HCT116 (cell line): Measurements from ENCODE around the gene TEX11. TPM values are rescaled to one million over a fixed set of nuclear protein-coding genes. Genes with fewer than 3 reads are reported as not detected.

ENCODE experiments used
- ATAC-seq: fragments of 200-7000 bp; cut with Tn5 transposase; 2 replicates; pipeline ENCODE4 v1.9.1; 2020; ENCODE audit warnings: mild to moderate bottlenecking, moderate library complexity
- BruUV-seq: library from RNA; stranded (reverse); fragments of 400-500 nt; replicated peaks from 2 replicates; lab custom pipeline; 2021; lab: Mats Ljungman, UMichigan
- CTCF ChIA-PET: fragments of 300-600 bp; sonication (Branson Sonifier 250); formaldehyde crosslinking; loops from one replicate; lab custom pipeline; 2021; ENCODE audit warnings: antibody characterized with exemption; lab: Charles Lee
- POLR2A ChIA-PET: fragments of 300-600, 350-600 bp; sonication (Branson Sonifier 250); formaldehyde crosslinking; loops from one replicate; lab custom pipeline; 2021; ENCODE audit warnings: antibody characterized with exemption; lab: Charles Lee
- RAD21 ChIA-PET, 2 experiments: fragments of 300-600 bp; sonication (Branson Sonifier 250); formaldehyde crosslinking; loops; one replicate each; lab custom pipeline; 2023; ENCODE audit warnings: low total read pairs in 2 of 2; ENCODE audit not compliant: uncharacterized antibody in 2 of 2, unreplicated experiment in 2 of 2, low non-redundant PET in 1 of 2; lab: Charles Lee
- DNase-seq: peaks from one replicate; pipeline ENCODE4 v3.0.0-alpha.2; 2010; ENCODE audit warnings: low read depth, low spot score
- H2AFZ ChIP-seq: fragments of 200-600 bp; shearing (Covaris generic), sonication (generic); 2 replicates; pipeline ENCODE4 v1.6.1; 2017; ENCODE audit warnings: low read depth, mixed run types, mixed read lengths, antibody characterized with exemption, low read length; ENCODE audit not compliant: poor library complexity, severe bottlenecking
- H3K27ac ChIP-seq: 2 replicates; pipeline ENCODE4 v1.5.1; 2012; ENCODE audit warnings: low read depth, low read length
- H3K27me3 ChIP-seq: fragments of 200-600 bp; sonication (generic); 2 replicates; pipeline ENCODE4 v1.6.1; 2016; ENCODE audit warnings: mixed run types, low read length, mixed read lengths; ENCODE audit not compliant: insufficient read depth
- H3K36me3 ChIP-seq, 2 experiments: fragments of 200-500 bp in 1 of 2; fragments of 200-600 bp in 1 of 2; sonication (Bioruptor generic) in 1 of 2; sonication (generic) in 1 of 2; 2 replicates each; pipeline versions ENCODE4 v1.5.1 to v1.6.1; 2014 to 2016; ENCODE audit warnings: low read length in 2 of 2, inconsistent platforms in 1 of 2, mixed read lengths in 1 of 2, mixed run types in 1 of 2; ENCODE audit not compliant: insufficient read depth in 2 of 2, control insufficient read depth in 1 of 2
- H3K4me1 ChIP-seq, 2 experiments: fragments of 200-600 bp in 1 of 2; sonication (generic) in 1 of 2; 2 replicates each; pipeline versions ENCODE4 v1.5.1 to v1.6.1; 2012 to 2017; ENCODE audit warnings: low read length in 2 of 2, inconsistent platforms in 1 of 2, mild to moderate bottlenecking in 1 of 2, mixed read lengths in 1 of 2, mixed run types in 1 of 2, moderate library complexity in 1 of 2; ENCODE audit not compliant: insufficient read depth in 2 of 2, control insufficient read depth in 1 of 2
- H3K4me2 ChIP-seq: fragments of 200-600 bp; sonication (generic); 2 replicates; pipeline ENCODE4 v1.6.1; 2017; ENCODE audit warnings: mixed run types, low read length, mixed read lengths
- H3K4me3 ChIP-seq, 2 experiments: fragments of 200-600 bp in 1 of 2; sonication (generic) in 1 of 2; replicated peaks in 1 of 2; 2 replicates each; pipeline ENCODE4 v1.5.1; 2011 to 2016; ENCODE audit warnings: low read length in 2 of 2, control low read depth in 1 of 2, low read depth in 1 of 2, mild to moderate bottlenecking in 1 of 2, mixed read lengths in 1 of 2, mixed run types in 1 of 2
- H3K79me2 ChIP-seq: fragments of 200-600 bp; sonication (generic); 2 replicates; pipeline ENCODE4 v1.6.1; 2017; ENCODE audit warnings: mild to moderate bottlenecking, mixed run types, low read length, moderate library complexity, mixed read lengths; ENCODE audit not compliant: insufficient read depth
- H3K9ac ChIP-seq: fragments of 200-600 bp; sonication (generic); 2 replicates; pipeline ENCODE4 v1.6.1; 2016; ENCODE audit warnings: low read length, mixed read lengths
- H3K9me2 ChIP-seq: fragments of 200-600 bp; sonication (generic), shearing (Covaris generic); 2 replicates; pipeline ENCODE4 v1.6.1; 2017; ENCODE audit warnings: mixed run types, mild to moderate bottlenecking, moderate library complexity; ENCODE audit not compliant: insufficient read depth
- H3K9me3 ChIP-seq, 2 experiments: fragments of 200-500 bp in 1 of 2; fragments of 200-600 bp in 1 of 2; sonication (Bioruptor generic) in 1 of 2; sonication (generic) in 1 of 2; 2 replicates each; pipeline ENCODE4 v1.6.1; 2014 to 2017; ENCODE audit warnings: low read length in 2 of 2, mixed read lengths in 2 of 2, inconsistent platforms in 1 of 2, low read depth in 1 of 2, mild to moderate bottlenecking in 1 of 2, mixed run types in 1 of 2, moderate library complexity in 1 of 2; ENCODE audit not compliant: control insufficient read depth in 1 of 2, insufficient read depth in 1 of 2
- H4K20me1 ChIP-seq: fragments of 200-600 bp; sonication (generic), shearing (Covaris generic); 2 replicates; pipeline ENCODE4 v1.6.1; 2017; ENCODE audit warnings: mixed run types, mild to moderate bottlenecking, moderate library complexity; ENCODE audit not compliant: insufficient read depth
- ELF1 ChIP-seq: IDR thresholded peaks from 2 replicates; pipeline ENCODE4 v1.6.1; 2012; ENCODE audit warnings: low read depth, borderline replicate concordance
- EZH2 ChIP-seq: fragments of 200-600 bp; sonication (generic); IDR thresholded peaks from 2 replicates; pipeline ENCODE4 v1.6.1; 2017; ENCODE audit warnings: antibody characterized with exemption, mixed run types
- MAX ChIP-seq: IDR thresholded peaks from 2 replicates; pipeline ENCODE4 v1.6.1; 2012
- RAD21 ChIP-seq: IDR thresholded peaks from 2 replicates; pipeline ENCODE4 v1.6.1; 2012; ENCODE audit warnings: low read depth, mild to moderate bottlenecking
- YY1 ChIP-seq: IDR thresholded peaks from 2 replicates; pipeline ENCODE4 v1.6.1; 2011; ENCODE audit warnings: low read length, low read depth, moderate library complexity, mild to moderate bottlenecking; ENCODE audit not compliant: insufficient replicate concordance; ENCODE audit errors: extremely low read depth
- intact Hi-C: fragments of 100-400 bp; cut with micrococcal nuclease; formaldehyde crosslinking; loops from 2 replicates; pipeline ENCODE4 v1.10.0; 2022
- total RNA-seq: library from RNA; stranded (reverse); gene quantifications from one replicate; pipeline ENCODE4 v1.2.1, GENCODE V29; 2021; ENCODE audit not compliant: unreplicated experiment

Gene TEX11
- total RNA-seq, 1 experiment from 2014 or later: 0.10 TPM

DNA sequence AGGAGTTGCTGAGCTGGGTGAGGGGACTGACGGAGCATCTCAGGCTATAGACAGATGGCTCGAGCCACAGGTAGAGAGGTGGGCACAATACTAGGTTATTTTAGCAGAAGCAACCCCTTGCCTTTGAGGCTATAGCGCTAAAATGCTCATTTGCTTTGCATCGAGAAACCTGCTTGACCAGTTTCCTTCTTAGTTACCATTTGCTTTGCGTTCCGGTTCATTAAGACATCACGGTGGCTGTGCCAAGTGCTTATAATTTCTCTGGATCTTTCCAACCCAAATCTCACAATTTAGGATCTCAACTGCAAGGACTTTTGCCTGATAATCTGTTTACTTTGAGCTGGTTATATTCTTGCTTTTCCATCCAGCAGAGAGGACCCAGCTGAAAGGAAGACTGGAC lies 423.0 kb downstream of the TEX11 start:
- intact Hi-C loops: no loop called here
- Histone ChIP-seq H2AFZ (no peak overlapping the region), H3K27ac (no peak overlapping the region), H3K79me2 (no peaks in the 10 kb centered on the region; the same call in 1 of the 2 replicates), H3K9me2 (no peaks in the 10 kb centered on the region), H3K4me3 (no peak overlapping the region), H3K27me3 (no peaks in the 10 kb centered on the region), H3K9ac (no peak overlapping the region), H3K4me2 (no peak overlapping the region)
- BruUV-seq: no TSS peak
- POLR2A ChIA-PET: no interaction called here
- DNase-seq: no peak
- TF ChIP-seq EZH2 (no peak), RAD21 (no peak), YY1 (no peak), MAX (no peak), ELF1 (no peak)
- TF ChIP-seq, all 23 proteins: peak for 0
- ChIA-PET CTCF (no interaction called here), RAD21 (no interaction called here)
- Histone ChIP-seq H3K36me3 (no peaks in the 10 kb centered on the region; a peak in 1 of 4 replicates), H4K20me1 (no peaks in the 10 kb centered on the region; the same call in 1 of the 2 replicates), H3K9me3 (no peaks in the 10 kb centered on the region), H3K4me1 (peaks cover 31 to 32% of the 10 kb centered on the region in 2 experiments)
- no peak for ATAC-seq

GRCh38 chrX:70482300-70482699 lies 426.2 kb downstream of the TEX11 start:
- Histone ChIP-seq H2AFZ (no peak overlapping the region), H3K27ac (no peak overlapping the region), H3K4me1 (peaks cover 59 to 63% of the 10 kb centered on the region in 2 experiments), H3K9ac (no peak overlapping the region), H3K79me2 (peaks cover 10% of the 10 kb centered on the region), H3K9me3 (no peaks in the 10 kb centered on the region), H3K9me2 (no peaks in the 10 kb centered on the region), H3K36me3 (no peaks in the 10 kb centered on the region; a peak in 1 of 4 replicates), H3K4me3 (no peak overlapping the region), H3K27me3 (no peaks in the 10 kb centered on the region), H4K20me1 (no peaks in the 10 kb centered on the region)
- BruUV-seq: no TSS peak
- ChIA-PET POLR2A (interaction anchor here (0.6 to 0.7 kb wide), 2 partner anchors 40 to 71 kb away, joined by 3 to 4 read pairs; no protein-coding TSS in a partner anchor), CTCF (interaction anchor here (1.0 to 1.6 kb wide), 2 partner anchors 30 to 182 kb away, joined by 3 to 4 read pairs; no protein-coding TSS in a partner anchor)
- ATAC-seq: no peak
- no peak for DNase-seq
- TF ChIP-seq MAX (0 out of 2 replicates have a peak, but pooled peaks have one; percentile 15), EZH2 (no peak)
- TF ChIP-seq, all 23 proteins: peak for 1
- RAD21 ChIA-PET: interaction anchor here in 1 of 2 experiments (0.7 kb wide), 1 partner anchor 18 kb away, joined by 3 read pairs; no protein-coding TSS in a partner anchor
- H3K4me2 ChIP-seq: peak overlapping the region; percentile 49
- intact Hi-C loops: no loop called here
